GM19372 (cell line): ENCODE data around the gene IGHMBP2.

ENCODE experiments used
- ATAC-seq: cut with Tn5 transposase; IDR thresholded peaks from one replicate; pipeline ENCODE4 v1.9.1; 2021; ENCODE audit warnings: mild to moderate bottlenecking, low read depth, moderate library complexity; ENCODE audit not compliant: unreplicated experiment

IGHMBP2 gene

DNA sequence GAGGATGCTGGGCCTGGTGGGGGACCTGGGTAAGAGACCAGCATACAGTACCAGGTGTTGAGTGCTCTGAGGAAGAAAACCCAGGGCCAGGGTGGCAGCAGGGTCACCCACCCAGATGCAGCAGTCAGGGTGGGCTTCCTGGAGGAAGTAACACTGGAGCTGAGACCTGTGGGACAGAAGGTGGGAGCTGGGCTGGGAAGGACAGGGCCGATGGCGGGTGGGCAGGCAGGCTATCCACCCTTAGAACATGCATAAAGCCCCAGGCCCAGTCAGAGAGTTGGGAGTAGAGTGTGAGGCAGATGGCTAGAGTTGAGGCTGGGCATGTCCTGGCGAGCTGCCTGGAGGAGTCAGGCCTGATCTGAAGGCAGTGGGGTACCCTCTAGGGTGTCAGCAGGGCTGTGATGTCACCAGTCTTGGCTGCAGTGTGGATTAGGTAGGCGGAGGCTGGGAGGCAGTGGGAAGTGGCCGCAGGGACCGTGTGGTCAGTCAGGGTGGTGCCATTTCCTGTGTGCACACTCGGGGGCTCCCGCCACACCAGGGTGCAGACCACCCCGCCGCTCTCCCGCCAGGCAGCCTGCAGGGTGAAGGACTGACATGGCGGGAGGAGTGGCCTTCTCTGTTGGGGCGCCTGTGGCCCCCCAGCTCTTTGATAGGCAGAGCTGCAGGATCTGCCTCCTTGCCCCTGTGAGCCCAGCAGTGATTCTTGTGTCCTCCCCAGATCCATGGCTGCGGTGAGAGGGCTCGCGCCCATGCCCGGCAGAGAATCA, 35.3 kb downstream of the IGHMBP2 start:
- ATAC-seq: no peak

DNA sequence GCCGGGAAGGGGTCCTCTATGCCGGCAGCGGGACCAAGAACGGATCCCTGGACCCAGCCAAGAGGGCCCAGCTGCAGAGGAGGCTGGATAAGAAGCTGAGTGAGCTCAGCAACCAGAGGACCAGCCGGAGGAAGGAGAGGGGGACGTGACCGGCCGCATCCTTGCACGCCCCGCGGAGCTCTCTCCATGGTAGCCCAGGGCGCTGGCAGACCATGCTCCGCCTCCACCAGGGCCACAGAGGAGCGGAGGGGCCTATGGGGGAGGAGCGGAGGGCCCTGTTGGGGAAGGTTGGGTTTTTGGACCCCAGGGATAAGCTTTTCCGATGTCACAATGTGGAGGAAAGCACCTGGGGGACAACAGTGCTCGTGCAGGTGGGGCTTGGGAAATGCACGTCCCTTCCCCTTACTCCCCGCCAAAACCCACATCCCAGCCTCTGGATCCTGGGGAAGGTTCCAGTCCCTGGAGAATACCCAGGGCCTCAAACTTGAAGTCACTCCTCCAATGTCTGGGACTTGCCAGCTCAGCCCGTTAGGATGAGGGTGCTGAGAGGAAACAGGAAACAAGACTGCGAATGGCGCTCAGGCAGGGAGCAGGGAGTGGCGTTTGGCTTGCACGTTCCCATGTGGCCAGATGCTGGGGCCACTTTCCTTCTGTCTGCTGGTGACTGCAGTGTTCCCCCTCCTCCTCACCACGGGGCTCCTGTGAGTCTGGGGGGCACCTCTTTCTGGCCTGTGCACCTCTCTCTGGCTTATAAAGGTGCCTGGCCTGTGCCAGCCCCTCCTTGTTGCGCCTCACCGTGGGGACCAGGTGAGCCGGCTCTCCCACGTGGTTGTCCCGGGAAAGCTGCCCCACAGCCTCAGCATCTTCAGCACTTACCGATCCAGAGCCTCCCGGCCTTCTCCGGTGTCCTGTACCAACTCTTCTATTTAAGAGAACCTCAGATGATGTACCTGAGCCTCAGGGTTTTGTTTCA, 36.2 kb downstream of the IGHMBP2 start:
- ATAC-seq: no peak

DNA sequence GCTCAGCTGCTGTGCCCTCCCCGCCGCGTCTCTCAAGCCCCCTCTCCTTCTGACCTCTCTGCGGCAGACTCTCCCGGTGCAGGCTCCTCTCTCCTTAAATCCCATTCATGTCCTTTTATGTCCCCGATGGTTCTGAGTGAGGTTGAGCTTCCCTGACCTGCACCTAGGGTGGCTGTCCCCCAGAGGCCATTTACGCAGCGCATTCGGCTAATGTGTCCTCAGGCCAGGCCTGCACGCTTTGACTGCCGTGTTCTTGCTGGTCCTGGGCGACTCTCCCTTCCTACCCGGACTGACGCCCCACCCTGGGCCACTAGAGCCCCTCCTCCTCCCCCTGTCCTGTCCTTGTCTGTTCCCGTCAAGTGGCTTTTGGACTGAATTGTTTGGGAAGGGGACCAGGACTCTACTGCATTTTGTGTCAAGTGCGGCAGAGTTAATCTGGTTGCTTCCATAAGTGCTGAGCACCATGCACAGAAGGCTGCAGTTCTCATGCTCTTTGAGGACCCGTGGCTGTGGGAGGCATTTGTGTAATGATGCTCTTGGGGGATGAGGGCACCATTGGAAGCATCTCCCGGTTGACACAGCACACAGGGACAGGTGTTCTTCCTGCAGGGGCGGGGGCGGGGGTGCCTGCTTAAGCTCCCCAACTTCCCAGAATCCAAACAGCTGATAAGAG, 37.1 kb downstream of the IGHMBP2 start:
- no peak for ATAC-seq

DNA sequence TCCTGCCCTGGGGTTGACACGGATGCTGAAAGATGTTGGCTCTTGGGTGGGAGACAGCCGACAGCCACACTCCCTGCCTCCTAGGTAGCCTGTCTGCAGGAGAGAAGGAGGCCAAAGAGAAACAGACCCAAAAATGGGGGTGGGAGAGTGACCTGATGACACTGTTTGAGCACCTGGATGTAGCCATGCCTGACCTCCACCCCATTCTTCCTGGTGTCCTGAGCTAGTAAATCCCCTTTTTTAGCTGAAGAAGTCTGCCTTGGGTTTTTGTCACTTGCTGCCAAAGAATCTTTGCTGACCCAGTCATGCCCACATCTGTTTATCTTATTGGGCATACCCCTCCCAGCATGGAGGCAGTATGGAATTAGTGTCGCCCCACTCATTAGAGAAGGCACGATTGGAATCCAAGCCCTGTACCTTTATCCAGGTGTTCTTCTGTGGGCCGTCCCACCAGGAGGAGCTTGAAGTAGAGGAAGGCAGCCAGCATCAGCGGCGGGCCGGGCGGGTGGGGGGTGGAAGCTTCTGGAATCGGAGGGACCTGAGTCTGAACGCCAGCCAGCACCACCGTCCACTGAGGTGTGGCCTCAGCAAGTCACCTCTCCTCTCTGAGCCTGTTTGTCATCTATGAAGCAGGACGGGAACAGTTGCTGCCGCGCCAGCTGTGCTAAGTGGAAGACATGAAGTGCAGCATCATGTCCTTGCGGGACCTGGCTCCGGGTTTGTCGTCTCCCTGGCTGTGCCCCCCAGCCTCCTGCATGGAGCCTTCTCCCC, 37.8 kb downstream of the IGHMBP2 start:
- no peak for ATAC-seq

DNA sequence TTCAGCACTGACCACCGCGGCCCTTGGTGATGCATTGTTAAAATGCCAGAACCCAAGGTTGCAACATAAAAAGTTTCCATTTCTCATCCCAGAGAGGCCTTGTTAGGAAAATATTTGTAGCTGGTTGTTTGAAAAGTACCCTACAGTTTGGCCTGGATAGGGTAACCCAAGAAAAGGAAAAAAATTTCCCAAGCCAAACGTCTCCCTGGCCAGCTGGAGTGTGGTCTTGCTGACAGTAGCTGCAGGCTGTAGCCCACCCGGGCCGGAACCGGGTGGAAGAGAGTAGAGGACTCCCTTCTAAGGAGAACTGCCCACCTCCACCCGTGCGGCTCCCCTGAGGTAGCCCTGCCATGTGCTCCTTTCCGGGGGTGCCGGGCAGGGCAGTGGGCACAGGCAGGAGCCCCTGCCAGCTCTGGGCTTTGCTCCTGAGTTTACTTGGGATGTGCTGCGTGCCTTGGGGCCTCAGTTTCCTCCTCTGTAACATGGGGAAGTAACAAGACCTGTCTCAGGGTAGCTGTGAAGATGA, 38.5 kb downstream of the IGHMBP2 start:
- ATAC-seq: no peak

DNA sequence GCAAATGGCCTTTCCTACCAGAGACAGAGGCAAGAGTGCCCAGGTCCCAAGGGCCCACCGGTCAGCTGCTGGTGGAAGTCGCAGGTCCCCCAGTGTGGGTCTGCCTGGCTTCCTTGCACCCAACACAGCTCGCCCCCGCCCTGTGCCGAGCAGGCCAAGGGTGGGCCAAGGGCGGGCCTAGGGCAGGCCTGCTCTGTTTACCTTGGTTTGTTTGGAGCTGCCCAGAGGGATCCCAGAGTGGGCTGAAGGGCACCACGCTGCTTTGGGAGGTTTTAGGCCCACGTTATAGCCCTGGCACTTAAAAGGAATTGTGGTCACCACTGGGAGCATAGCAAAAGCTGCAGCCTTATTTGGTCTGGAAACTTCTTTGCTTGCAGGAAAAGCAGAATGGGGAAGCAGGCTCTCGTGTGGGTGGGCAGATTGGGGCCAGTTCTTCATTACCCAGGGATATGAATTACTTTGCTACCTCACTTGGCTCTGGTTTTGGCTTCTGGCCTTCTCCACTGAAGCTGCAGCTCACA, 39.1 kb downstream of the IGHMBP2 start:
- ATAC-seq: no peak

DNA sequence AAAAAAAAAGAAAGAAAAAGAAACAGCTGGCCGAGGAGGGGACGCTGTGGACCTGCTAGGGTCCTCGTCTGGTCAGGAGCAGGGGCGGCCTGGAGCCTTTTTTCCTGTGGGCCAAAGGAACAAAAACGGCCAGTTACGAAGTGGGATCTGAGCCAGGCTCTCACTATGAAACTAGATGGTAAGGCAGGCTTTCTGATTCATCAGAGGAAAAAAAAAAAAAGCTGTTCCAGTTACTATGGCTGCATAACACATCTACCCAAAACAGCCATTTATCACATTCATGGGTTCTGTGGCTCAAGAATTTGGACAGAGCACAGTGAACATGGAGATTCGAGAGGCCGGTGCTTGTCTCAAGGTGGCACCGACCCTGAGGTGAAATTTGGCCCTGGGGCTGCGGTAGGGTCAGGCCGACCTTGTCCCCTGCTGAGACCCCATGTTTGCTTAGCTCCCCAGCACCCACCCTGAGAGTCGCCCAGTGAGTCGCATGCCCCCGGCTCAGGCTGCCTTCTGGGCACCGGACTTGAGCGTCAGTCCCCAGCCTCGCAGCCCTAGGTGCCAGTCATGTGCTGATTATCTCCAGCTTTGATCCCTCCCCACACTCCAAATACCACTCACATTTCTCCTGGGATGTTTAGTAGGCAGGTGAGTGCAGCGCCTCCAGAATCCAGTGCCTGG, 42.9 kb downstream of the IGHMBP2 start:
- no peak for ATAC-seq

GRCh38 chr11:68947151-68947550, 43.5 kb downstream of the IGHMBP2 start:
- no peak for ATAC-seq

GRCh38 chr11:68948496-68948895, 44.8 kb downstream of the IGHMBP2 start:
- no peak for ATAC-seq

DNA sequence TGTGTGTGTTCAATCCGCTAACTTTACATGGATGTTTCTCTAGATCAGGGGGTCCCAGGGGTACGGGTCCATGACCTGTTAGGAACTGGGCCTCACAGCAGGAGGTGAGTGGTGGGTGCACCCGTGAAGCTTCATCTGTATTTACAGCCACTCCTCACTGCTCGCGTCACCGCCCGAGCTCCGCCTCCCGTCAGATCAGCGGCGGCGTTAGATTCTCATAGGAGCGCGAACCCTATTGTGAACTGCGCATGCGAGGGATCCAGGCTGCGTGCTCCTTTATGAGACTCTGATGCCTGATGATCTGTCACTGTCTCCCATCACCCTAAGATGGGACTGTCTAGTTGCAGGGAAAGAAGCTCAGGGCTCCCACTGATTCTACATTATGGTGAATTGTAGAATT, 45.2 kb downstream of the IGHMBP2 start:
- no peak for ATAC-seq

DNA sequence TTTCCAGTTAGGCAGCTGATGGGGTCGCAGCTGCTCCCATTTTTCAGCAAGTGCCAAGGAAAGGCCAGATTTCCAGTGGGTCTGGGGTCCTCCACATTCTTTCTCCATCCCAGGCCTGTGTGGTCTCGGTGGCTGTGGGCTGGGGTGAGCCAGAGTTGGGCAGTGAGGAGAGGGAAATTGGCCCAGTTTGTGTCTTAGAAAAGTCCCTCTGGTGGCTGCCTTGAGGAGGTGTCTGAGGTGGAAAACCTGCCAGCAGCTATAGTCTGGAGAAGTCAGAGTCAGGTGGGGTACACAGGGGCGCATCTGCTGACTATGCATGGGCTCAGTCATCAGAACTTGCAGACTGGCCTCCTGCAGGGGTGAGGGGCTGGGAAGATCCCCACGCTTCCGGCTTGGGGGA, 46.6 kb downstream of the IGHMBP2 start:
- no peak for ATAC-seq

DNA sequence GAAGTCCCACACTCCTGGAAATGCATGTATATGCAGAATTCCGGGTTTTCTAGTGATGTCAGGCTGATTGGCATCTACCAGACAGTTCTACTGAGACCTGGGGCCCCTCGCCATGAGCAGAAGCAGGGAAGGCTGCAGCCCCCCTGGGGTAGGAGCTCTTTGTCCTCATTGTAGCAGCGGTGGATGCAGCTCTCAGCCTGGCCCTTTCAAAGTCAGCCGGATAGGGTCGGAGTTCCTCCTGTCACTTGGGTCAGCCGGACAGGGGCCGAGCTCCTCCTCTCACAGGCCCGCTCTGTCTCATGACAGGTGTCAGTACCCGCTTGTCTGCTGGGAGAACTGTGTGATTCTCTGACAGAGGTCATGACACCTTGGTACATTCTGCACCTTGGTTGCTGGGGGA, 47.1 kb downstream of the IGHMBP2 start:
- ATAC-seq: no peak

DNA sequence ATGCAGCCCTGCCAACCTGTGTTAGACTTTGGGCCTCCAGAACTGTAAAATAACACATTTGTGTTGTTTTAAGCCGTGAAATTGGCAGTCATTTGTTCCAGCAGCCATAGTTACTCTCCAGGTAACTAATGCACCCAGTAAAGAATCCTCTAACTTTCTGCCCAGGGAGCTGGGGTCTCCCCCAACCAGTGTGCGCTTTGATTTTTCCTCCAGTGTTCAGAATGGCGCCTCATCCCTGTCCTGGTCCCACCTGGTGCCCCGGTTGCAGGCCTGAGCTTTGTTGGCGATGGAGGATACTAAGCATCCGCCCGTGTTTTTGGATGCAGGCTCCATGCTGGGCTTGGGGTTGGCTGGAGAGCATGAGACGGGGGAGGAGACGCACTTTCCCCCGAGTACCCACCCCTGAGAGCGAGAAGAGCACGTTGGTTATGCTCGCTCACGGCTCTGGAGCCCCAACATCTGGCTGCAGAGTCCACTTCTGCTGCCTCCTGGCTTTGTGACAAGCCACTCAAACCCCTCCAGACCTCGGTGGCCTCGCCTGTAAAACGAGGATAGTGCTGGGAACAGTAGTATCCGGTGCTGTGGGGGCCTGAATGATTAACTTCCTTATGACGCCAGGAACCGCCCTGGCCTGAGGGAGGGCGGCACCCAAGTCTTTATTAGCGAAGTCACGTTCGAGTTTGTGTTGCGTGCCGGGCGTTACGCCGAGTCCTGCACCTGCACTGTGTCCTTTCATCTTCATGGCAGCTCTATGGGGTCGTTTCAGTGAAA, 51.3 kb downstream of the IGHMBP2 start:
- no peak for ATAC-seq

DNA sequence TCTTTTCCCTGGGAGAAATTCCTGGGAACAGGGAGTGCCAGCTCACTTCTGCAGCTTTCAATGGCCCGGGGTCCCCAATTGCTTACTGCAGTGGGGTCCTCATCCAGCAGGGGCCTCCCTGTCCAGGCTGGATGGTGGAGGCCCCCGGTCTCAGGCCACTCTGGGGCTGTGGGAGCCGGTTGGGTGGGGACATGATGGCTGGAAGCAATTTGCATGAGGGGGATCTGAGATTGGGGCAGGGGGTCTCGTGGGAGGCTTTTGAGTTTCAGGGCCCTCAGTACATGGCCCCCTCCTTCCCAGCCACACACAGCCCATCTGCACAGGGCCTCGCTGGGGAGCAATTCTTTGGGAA, 51.9 kb downstream of the IGHMBP2 start:
- ATAC-seq: no peak

DNA sequence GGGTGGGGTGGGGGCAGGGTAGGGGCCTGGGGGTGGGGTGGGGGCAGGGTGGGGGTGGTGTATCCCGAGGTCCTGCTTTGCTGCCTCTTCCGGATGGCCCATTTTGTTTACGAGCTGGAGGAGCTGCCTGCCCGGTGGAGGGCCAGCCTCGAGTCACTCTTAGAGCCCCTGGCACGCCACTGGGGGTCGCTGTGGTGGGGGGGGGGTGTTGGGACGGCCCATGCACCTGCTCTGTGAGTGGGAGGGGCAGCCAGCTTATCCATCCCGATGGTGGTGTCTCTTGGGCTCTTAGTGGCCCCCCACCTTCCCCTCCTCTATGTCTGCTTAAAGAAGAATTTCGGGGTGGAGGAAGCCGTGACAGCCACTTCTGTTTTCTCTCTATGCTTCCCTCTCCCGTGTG, 52.5 kb downstream of the IGHMBP2 start:
- no peak for ATAC-seq

DNA sequence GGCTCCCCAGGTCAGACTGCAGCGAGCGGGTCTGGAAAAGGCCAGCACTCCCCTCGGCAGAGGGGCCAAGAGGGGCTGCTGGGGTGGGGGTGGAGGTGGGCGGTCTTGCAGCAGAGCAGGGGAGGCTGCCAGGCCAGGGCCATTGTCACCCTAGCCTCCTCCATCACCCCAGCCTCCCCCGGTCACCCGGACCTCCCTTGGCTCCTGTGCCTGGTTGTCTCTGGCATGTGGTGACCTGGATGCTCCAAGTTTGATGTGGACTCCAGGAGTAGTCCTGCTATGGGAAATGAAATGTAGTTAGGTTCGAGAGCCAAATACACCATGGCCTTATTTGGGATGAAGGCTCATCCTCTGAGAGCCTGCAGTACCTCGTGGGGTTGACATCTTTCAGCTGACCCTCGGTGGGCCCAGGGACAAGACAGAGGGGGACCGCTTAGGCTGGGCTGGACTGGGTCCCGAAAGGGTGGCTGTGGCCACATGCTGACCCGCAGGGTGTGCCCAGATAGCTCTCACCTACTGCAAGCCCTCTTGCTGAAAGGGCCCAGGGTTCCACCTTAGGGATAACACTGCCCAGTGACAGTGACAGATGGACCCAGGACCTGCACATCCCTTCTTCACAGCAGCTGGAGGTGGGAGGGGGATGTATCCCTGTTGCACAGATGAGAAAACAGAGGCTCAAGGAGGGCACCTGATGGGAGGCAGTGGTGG, 53.0 kb downstream of the IGHMBP2 start:
- ATAC-seq: no peak

DNA sequence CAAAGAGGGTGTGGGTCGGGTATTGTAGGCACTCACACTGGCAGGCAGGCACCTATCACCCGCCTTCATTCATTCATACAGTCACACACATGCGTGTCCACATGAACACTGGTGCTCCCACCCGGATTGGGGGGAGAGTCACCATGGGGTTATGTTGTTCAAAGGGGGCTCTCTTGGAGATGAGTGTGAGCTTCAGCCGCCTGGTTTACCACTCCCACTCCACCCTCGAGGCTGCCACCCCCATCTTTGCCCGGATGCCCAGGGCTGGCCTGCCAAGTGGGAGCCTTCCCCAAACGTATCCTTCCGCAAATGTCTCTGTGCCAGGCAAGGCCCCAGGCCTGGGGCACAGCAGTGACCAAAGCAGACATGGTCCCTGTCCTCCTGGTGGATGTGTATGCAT, 54.5 kb downstream of the IGHMBP2 start:
- no peak for ATAC-seq
